PC-9 (cell line): ENCODE data around the gene SIGLEC9. TPM values are rescaled to one million over a fixed set of nuclear protein-coding genes. Genes with fewer than 3 reads are reported as not detected.

ENCODE experiments used
- BruUV-seq: library from RNA; stranded (reverse); fragments of 400-500 nt; replicated peaks from 2 replicates; lab custom pipeline; 2021; lab: Mats Ljungman, UMichigan
- CTCF ChIA-PET: fragments of 300-600 bp; sonication (Branson Sonifier 250); formaldehyde crosslinking; loops from one replicate; lab custom pipeline; 2022; ENCODE audit warnings: antibody characterized with exemption; lab: Charles Lee
- POLR2A ChIA-PET: fragments of 300-600 bp; sonication (Branson Sonifier 250); formaldehyde crosslinking; loops from one replicate; lab custom pipeline; 2022; ENCODE audit warnings: antibody characterized with exemption; ENCODE audit not compliant: unreplicated experiment; lab: Charles Lee
- DNase-seq, 2 experiments: peaks; one replicate each; pipeline versions ENCODE4 v3.0.0 to v3.0.0-alpha.2; 2015 to 2022; ENCODE audit warnings: mixed read lengths in 1 of 2
- H2AFZ ChIP-seq: fragments of 200-600 bp; sonication (generic); 2 replicates; pipeline ENCODE4 v1.8.1; 2017; ENCODE audit warnings: antibody characterized with exemption
- H3F3A ChIP-seq: fragments of 200-600 bp; sonication (generic); 2 replicates; pipeline ENCODE4 v1.8.1; 2017; ENCODE audit warnings: antibody characterized with exemption, mild to moderate bottlenecking, low read depth; ENCODE audit not compliant: insufficient read depth
- H3K27ac ChIP-seq: fragments of 200-600 bp; sonication (generic); 2 replicates; pipeline ENCODE4 v1.6.1; 2016; ENCODE audit warnings: mixed run types
- H3K27me3 ChIP-seq: fragments of 200-600 bp; sonication (generic); 2 replicates; pipeline ENCODE4 v1.6.1; 2016; ENCODE audit warnings: low read depth, mixed run types; ENCODE audit not compliant: insufficient read depth
- H3K36me3 ChIP-seq: fragments of 200-600 bp; sonication (generic); 2 replicates; pipeline ENCODE4 v1.6.1; 2016; ENCODE audit warnings: low read depth, mixed run types
- H3K4me1 ChIP-seq: fragments of 200-600 bp; sonication (generic); replicated peaks from 2 replicates; pipeline ENCODE4 v1.6.1; 2016; ENCODE audit warnings: mixed run types; ENCODE audit not compliant: insufficient read depth
- H3K4me2 ChIP-seq: fragments of 200-600 bp; sonication (generic); 2 replicates; pipeline ENCODE4 v1.6.1; 2017; ENCODE audit warnings: mixed run types
- H3K4me3 ChIP-seq: fragments of 200-600 bp; sonication (generic); 2 replicates; pipeline ENCODE4 v1.6.1; 2016; ENCODE audit warnings: mixed run types
- H3K79me2 ChIP-seq: fragments of 200-600 bp; sonication (generic); 2 replicates; pipeline ENCODE4 v1.6.1; 2017; ENCODE audit warnings: low read depth, mixed run types
- H3K9me2 ChIP-seq: fragments of 200-600 bp; sonication (generic); 2 replicates; pipeline ENCODE4 v1.8.1; 2017; ENCODE audit warnings: mild to moderate bottlenecking; ENCODE audit not compliant: insufficient read depth
- H3K9me3 ChIP-seq: fragments of 200-600 bp; sonication (generic); 2 replicates; pipeline ENCODE4 v1.8.1; 2016; ENCODE audit warnings: low read depth; ENCODE audit not compliant: insufficient read depth
- H4K20me1 ChIP-seq: fragments of 200-600 bp; sonication (generic); 2 replicates; pipeline ENCODE4 v1.8.1; 2017; ENCODE audit not compliant: insufficient read depth
- EZH2 ChIP-seq: fragments of 200-600 bp; sonication (generic); IDR thresholded peaks from 2 replicates; pipeline ENCODE4 v1.8.0; 2017; ENCODE audit warnings: antibody characterized with exemption, low read depth
- intact Hi-C: fragments of 100-400 bp; cut with micrococcal nuclease; formaldehyde crosslinking; loops from one replicate; pipeline ENCODE4 v1.10.0; 2022; ENCODE audit not compliant: unreplicated experiment
- total RNA-seq: library from RNA; stranded (reverse); gene quantifications from 2 replicates; pipeline ENCODE4 v1.2.3, GENCODE V29; 2021
- TF ChIP-seq, protein P1 (sequence below): fragments of 200-600 bp; sonication (generic); conservative IDR thresholded peaks from 2 replicates; pipeline ENCODE4 v1.6.1; 2017; ENCODE audit warnings: mixed run types, antibody characterized with exemption, mild to moderate bottlenecking, moderate library complexity

SIGLEC9 gene
- total RNA-seq, 1 experiment from 2014 or later = not detected

DNA sequence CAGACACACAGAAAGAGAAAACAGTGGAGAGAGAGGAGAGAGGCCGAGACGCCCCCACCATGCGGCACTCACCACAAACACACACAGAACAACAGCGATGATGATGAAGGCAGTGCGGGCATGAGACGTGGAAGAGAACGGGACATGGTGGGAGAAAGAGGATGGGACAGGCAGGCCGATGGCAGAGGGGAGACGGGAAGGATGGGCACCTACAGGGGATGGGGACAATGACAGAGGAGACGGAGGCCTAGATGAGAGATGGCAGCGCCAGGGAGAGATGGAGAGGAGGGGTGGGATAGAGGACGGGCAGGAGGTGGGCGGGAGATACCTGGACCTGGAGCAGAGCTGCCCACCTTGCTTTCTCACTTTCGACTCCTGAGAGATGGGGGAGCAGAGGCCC, 40.9 kb upstream of the SIGLEC9 start:
- H3K79me2 ChIP-seq = no peaks in the 10 kb centered on the region
- no peaks in the 10 kb centered on the region for H3K36me3 ChIP-seq
- ChIA-PET CTCF (no interaction called here), POLR2A (no interaction called here)
- H3K27ac ChIP-seq = no peak overlapping the region
- TF ChIP-seq, protein P1, sequence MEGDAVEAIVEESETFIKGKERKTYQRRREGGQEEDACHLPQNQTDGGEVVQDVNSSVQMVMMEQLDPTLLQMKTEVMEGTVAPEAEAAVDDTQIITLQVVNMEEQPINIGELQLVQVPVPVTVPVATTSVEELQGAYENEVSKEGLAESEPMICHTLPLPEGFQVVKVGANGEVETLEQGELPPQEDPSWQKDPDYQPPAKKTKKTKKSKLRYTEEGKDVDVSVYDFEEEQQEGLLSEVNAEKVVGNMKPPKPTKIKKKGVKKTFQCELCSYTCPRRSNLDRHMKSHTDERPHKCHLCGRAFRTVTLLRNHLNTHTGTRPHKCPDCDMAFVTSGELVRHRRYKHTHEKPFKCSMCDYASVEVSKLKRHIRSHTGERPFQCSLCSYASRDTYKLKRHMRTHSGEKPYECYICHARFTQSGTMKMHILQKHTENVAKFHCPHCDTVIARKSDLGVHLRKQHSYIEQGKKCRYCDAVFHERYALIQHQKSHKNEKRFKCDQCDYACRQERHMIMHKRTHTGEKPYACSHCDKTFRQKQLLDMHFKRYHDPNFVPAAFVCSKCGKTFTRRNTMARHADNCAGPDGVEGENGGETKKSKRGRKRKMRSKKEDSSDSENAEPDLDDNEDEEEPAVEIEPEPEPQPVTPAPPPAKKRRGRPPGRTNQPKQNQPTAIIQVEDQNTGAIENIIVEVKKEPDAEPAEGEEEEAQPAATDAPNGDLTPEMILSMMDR = no peak
- no peak for TF ChIP-seq EZH2
- no peak overlapping the region for H3K4me3 ChIP-seq
- H3K9me2 ChIP-seq = no peaks in the 10 kb centered on the region
- peaks cover 33% of the 10 kb centered on the region for H3K27me3 ChIP-seq
- BruUV-seq = no TSS peak
- H3K4me1 ChIP-seq = no peaks in the 10 kb centered on the region
- no peaks in the 10 kb centered on the region for H3K9me3 ChIP-seq
- DNase-seq = no peak
- no peak overlapping the region for H3K4me2 ChIP-seq
- no peaks in the 10 kb centered on the region for H3F3A ChIP-seq
- intact Hi-C loops = no loop called here
- H4K20me1 ChIP-seq = no peaks in the 10 kb centered on the region
- H2AFZ ChIP-seq = no peak overlapping the region

DNA sequence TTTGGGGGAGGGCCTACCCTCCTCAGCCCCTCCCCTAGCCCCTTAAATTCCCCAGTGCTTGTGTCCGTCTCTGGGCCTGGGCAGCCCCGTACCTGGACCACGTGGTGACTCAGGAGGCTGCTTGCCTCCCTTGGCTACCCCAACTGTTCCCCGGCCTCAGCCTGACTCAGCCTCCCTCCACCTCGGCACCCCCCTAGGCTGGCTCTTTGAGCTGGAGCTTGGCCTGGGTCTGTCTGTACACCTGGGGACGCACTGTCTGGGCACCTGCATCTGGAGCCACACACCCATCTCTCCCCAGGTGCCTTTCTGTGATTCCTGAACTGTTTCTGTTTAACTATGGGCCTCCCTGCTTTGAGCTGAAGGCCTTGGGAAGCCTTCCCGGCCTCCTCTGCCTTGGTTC, 40.2 kb upstream of the SIGLEC9 start:
- Histone ChIP-seq H2AFZ (no peak overlapping the region), H3K4me1 (no peaks in the 10 kb centered on the region), H3K79me2 (no peaks in the 10 kb centered on the region), H3K9me2 (no peaks in the 10 kb centered on the region), H3K36me3 (no peaks in the 10 kb centered on the region), H3K27me3 (peaks cover 33% of the 10 kb centered on the region), H3K27ac (no peak overlapping the region), H4K20me1 (no peaks in the 10 kb centered on the region), H3K9me3 (no peaks in the 10 kb centered on the region), H3K4me2 (no peak overlapping the region), H3F3A (no peaks in the 10 kb centered on the region), H3K4me3 (no peak overlapping the region)
- TF ChIP-seq, protein P1 = no peak
- TF ChIP-seq EZH2 = no peak
- BruUV-seq = no TSS peak
- DNase-seq = no peak
- intact Hi-C loops = no loop called here
- ChIA-PET POLR2A (no interaction called here), CTCF (no interaction called here)

DNA sequence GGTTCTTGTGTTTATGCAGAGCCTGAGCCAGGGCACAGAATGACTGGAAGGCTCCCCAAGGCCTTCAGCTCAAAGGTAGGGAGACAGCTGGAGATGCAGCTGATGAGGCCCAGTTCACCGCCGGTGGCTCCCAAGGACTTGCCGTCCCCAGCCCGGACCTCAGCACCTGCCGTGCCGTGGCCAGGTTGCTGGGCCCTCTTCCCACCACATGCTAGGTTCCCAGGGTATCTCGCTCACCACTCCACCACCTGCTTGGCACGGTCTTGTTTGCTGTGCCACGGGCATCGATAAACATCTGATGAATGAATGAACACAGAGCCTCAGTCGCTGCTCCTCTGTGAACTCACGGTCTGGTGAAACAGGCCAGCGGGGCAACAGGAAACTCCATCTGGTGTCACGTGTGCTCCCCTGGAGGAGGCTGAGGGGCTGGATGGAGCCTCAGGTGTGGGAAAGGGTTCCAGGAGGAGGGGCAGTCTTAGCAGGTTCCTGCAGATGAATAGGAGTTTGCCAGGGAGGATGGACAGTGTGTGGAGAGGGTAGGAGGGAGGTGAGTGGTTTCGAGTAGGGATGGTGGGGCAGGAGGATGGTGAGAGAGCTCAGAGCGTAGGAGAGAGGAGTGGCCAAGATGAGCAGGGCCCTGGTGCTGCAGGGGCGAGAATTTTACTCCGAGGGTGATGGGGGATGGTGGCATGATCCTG, 38.4 kb upstream of the SIGLEC9 start:
- Histone ChIP-seq H3K4me3 (no peak overlapping the region), H3K9me2 (no peaks in the 10 kb centered on the region), H3K79me2 (no peaks in the 10 kb centered on the region), H3F3A (no peaks in the 10 kb centered on the region; the same call in 1 of the 2 replicates), H3K36me3 (no peaks in the 10 kb centered on the region), H2AFZ (no peak overlapping the region), H3K4me1 (0 out of 2 replicates have a peak, but pooled peaks cover 7% of the 10 kb centered on the region), H3K9me3 (no peaks in the 10 kb centered on the region), H4K20me1 (no peaks in the 10 kb centered on the region), H3K27ac (no peak overlapping the region), H3K27me3 (peaks cover 23% of the 10 kb centered on the region), H3K4me2 (no peak overlapping the region)
- CTCF ChIA-PET = no interaction called here
- intact Hi-C loops = no loop called here
- TF ChIP-seq, protein P1 = no peak
- TF ChIP-seq EZH2 = no peak
- POLR2A ChIA-PET = no interaction called here
- no TSS peak for BruUV-seq
- DNase-seq = no peak
